T-cell (primary cell): ENCODE data around the gene S100A1. TPM values are rescaled to one million over a fixed set of nuclear protein-coding genes. Genes with fewer than 3 reads are reported as not detected.
"Not testable (repeated sequence)": the region's sequence is repeated elsewhere in the genome, so short reads cannot be mapped to it uniquely, and the experiment has no call there.

Experiments
- ATAC-seq, 4 experiments: fragments of 200-7000 bp in 3 of 4; fragments of 150-1000 bp in 1 of 4; cut with Tn5 transposase; replicated peaks in 1 of 4; 1 replicate in 3 of 4; 2 replicates in 1 of 4; pipeline ENCODE4 v1.10.0; 2021; ENCODE audit warnings: moderate library complexity in 3 of 4, mild to moderate bottlenecking in 2 of 4, moderate number of reproducible peaks in 1 of 4
- CTCF ChIA-PET, 2 donors: fragments of 300-600 bp; sonication (Branson Sonifier 250); formaldehyde crosslinking; loops; one replicate each; lab custom pipeline; 2022; ENCODE audit warnings: antibody characterized with exemption in 2 of 2; lab: Charles Lee
- POLR2A ChIA-PET, 2 donors: fragments of 300-600 bp; sonication (Branson Sonifier 250); formaldehyde crosslinking; loops; one replicate each; lab custom pipeline; 2022; ENCODE audit warnings: antibody characterized with exemption in 2 of 2; lab: Charles Lee
- DNase-seq, 35 experiments: peaks; one replicate each; pipeline versions ENCODE4 v3.0.0 to v3.0.0-alpha.2; 2013 to 2023
- H3K27ac ChIP-seq: one replicate; pipeline ENCODE4 v1.5.1; 2013; ENCODE audit warnings: low read length
- H3K27me3 ChIP-seq, 2 experiments: replicated peaks in 1 of 2; 1 replicate in 1 of 2; 2 replicates in 1 of 2; pipeline versions ENCODE4 v1.6.1 to v1.7.0; 2013; ENCODE audit warnings: low read length in 1 of 2, mixed read lengths in 1 of 2; ENCODE audit not compliant: control insufficient read depth in 2 of 2, insufficient read depth in 2 of 2; ENCODE audit errors: extremely low read depth in 1 of 2
- H3K36me3 ChIP-seq, 2 donors: 1 replicate in 1 of 2; 2 replicates in 1 of 2; pipeline versions ENCODE4 v1.6.1 to v1.7.0; 2013; ENCODE audit warnings: low read length in 1 of 2; ENCODE audit not compliant: control insufficient read depth in 2 of 2, insufficient read depth in 1 of 2; ENCODE audit errors: extremely low read depth in 1 of 2
- H3K4me1 ChIP-seq, 2 experiments: 1 replicate in 1 of 2; 2 replicates in 1 of 2; pipeline versions ENCODE4 v1.6.1 to v1.7.0; 2013; ENCODE audit warnings: low read length in 2 of 2, mixed read lengths in 1 of 2; ENCODE audit not compliant: insufficient read depth in 2 of 2, control insufficient read depth in 1 of 2; ENCODE audit errors: extremely low read depth in 1 of 2
- H3K4me3 ChIP-seq, 2 donors: 1 replicate in 1 of 2; 2 replicates in 1 of 2; pipeline versions ENCODE4 v1.5.1 to v1.7.0; 2013; ENCODE audit warnings: mild to moderate bottlenecking in 2 of 2, low read length in 1 of 2, moderate library complexity in 1 of 2; ENCODE audit not compliant: control insufficient read depth in 1 of 2; ENCODE audit errors: extremely low read depth in 1 of 2
- H3K9me3 ChIP-seq: 2 replicates; pipeline ENCODE4 v1.7.0; 2013
- H3K27ac Mint-ChIP-seq, 2 donors: one replicate each; pipeline ENCODE4 v1.8.0; 2020 to 2021; ENCODE audit warnings: mild to moderate bottlenecking in 2 of 2, mixed read lengths in 2 of 2
- H3K27me3 Mint-ChIP-seq, 2 donors: one replicate each; pipeline ENCODE4 v1.8.0; 2021 to 2022; ENCODE audit warnings: mixed read lengths in 2 of 2
- H3K36me3 Mint-ChIP-seq: one replicate; pipeline ENCODE4 v1.8.0; 2021; ENCODE audit warnings: mixed read lengths
- H3K4me1 Mint-ChIP-seq, 3 donors: one replicate each; pipeline ENCODE4 v1.8.0; 2020 to 2022; ENCODE audit warnings: mixed read lengths in 3 of 3, mild to moderate bottlenecking in 1 of 3
- H3K4me3 Mint-ChIP-seq, 3 donors: one replicate each; pipeline ENCODE4 v1.8.0; 2020 to 2022; ENCODE audit warnings: mild to moderate bottlenecking in 3 of 3, mixed read lengths in 3 of 3, moderate library complexity in 3 of 3
- H3K9me3 Mint-ChIP-seq, 3 donors: one replicate each; pipeline ENCODE4 v1.8.0; 2020 to 2022; ENCODE audit warnings: mixed read lengths in 3 of 3
- WGBS: methylation state at CpG from one replicate; pipeline ENCODE4 v1.1.5; 2013; ENCODE audit warnings: missing lambda C conversion rate; ENCODE audit not compliant: insufficient coverage; 5-methylcytosine and 5-hydroxymethylcytosine counted together
- total RNA-seq, 35 experiments: library from RNA in 6 of 35; stranded (reverse) in 6 of 35; fragments of 120-200 nt in 1 of 35; gene quantifications; one replicate each; pipeline versions ENCODE4 v1.2.1 to v1.2.4 and lab custom pipeline; 2013 to 2026

Gene S100A1
- total RNA-seq, 5 donors from 2014 or later (not counting 1 experiment from before 2014, with no cell fraction given): not detected

- DNase-seq, POLR2A ChIA-PET, H3K9me3 Mint-ChIP-seq, H3K27ac ChIP-seq, H3K4me3 ChIP-seq, ATAC-seq, H3K27me3 Mint-ChIP-seq, H3K27me3 ChIP-seq, H3K9me3 ChIP-seq, CTCF ChIA-PET, H3K27ac Mint-ChIP-seq: not testable (repeated sequence)
- Histone ChIP-seq H3K4me1 (peaks cover 15 to 25% of the 10 kb centered on the region in 2 experiments), H3K36me3 (peaks cover 22 to 50% of the 10 kb centered on the region in 2 donors)
- Mint-ChIP-seq H3K4me1 (peaks cover 12 to 32% (median 27%) of the 10 kb centered on the region in 3 donors), H3K36me3 (peaks cover 45% of the 10 kb centered on the region), H3K4me3 (peak overlapping the region in 2 of 3 donors; percentile 28 to 59)
- WGBS: 97% methylated on average over 4 of the region's 8 CpGs
Measured at GRCh38 chr1:153668672-153669071, 40.4 kb downstream of the S100A1 start.

GRCh38 chr1:153669606-153670005 lies 41.4 kb downstream of the S100A1 start:
- no peaks in the 10 kb centered on the region for H3K27me3 ChIP-seq
- Mint-ChIP-seq H3K36me3 (peaks cover 38% of the 10 kb centered on the region), H3K27me3 (no peaks in the 10 kb centered on the region), H3K4me1 (peaks cover 12 to 32% (median 27%) of the 10 kb centered on the region in 3 donors), H3K27ac (peak overlapping the region in 1 of 2 donors; percentile 80), H3K4me3 (no peak overlapping the region), H3K9me3 (no peaks in the 10 kb centered on the region)
- H3K36me3 ChIP-seq: peaks cover 20 to 40% of the 10 kb centered on the region in 2 donors
- no peaks in the 10 kb centered on the region for H3K9me3 ChIP-seq
- peak overlapping the region; percentile 76 to 78 for H3K4me3 ChIP-seq
- H3K27ac ChIP-seq: no peak overlapping the region
- no peak for DNase-seq
- no peak for ATAC-seq
- 100% methylated on average over 2 of the region's 6 CpGs for WGBS
- CTCF ChIA-PET: no interaction called here
- POLR2A ChIA-PET: no interaction called here
- H3K4me1 ChIP-seq: peaks cover 15 to 25% of the 10 kb centered on the region in 2 experiments

DNA sequence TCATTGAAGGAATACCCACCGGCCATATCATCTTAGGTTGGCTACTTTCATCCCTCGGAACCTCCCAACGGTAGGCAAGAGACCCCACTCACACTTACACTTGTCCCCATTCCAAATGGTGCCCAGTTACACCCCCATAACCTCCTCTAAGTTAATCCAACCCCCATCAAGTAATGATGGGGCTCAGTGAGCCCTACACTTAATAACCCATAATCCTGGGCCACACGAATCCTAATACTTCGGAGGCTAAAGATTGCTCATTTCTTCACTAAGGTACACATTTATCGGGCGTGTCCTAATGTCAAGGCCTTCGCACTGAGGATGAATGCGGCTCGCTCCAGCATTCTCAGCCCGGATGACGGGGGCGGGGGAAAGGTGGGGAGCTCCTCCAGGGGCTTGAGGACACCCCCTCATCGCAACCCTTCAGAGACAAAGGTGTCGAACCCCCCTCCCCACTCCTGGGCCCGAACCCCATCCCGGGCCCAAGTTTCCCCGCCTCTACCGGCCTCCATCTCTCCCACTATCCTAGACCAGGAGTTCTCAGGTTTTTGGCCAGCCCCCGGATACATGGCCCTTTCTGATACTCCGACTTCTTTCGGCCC lies 42.1 kb downstream of the S100A1 start:
- no peaks in the 10 kb centered on the region for H3K9me3 ChIP-seq
- H3K9me3 Mint-ChIP-seq: no peaks in the 10 kb centered on the region
- peak overlapping the region; percentile 91 for H3K27ac ChIP-seq
- no peaks in the 10 kb centered on the region for H3K27me3 ChIP-seq
- peaks cover 15 to 25% of the 10 kb centered on the region in 2 experiments for H3K4me1 ChIP-seq
- ChIA-PET POLR2A (interaction anchor here (0.6 to 1.5 kb wide), 3 partner anchors 11 to 57 kb away, joined by 3 read pairs; partner anchors contain the start of gene INTS3 (in 1 of the 2)), CTCF (no interaction called here)
- WGBS: 0% methylated on average over 17 of the region's 22 CpGs
- peaks cover 12 to 32% (median 27%) of the 10 kb centered on the region in 3 donors for H3K4me1 Mint-ChIP-seq
- H3K4me3 ChIP-seq: peak overlapping the region; percentile 76 to 78
- peaks cover 17 to 33% of the 10 kb centered on the region in 2 donors for H3K36me3 ChIP-seq
- peaks cover 31% of the 10 kb centered on the region for H3K36me3 Mint-ChIP-seq
- no peaks in the 10 kb centered on the region for H3K27me3 Mint-ChIP-seq
- DNase-seq: peak in 8 of 35 experiments; percentile 4 to 22 (median 14)
- peak in 1 of 4 experiments; percentile 1 for ATAC-seq
- H3K27ac Mint-ChIP-seq: no peak overlapping the region
- no peak overlapping the region for H3K4me3 Mint-ChIP-seq

- peak within 1 kb of the TSS; percentile 91 for H3K27ac ChIP-seq
- peaks cover 12 to 30% (median 27%) of the 10 kb centered on the region in 3 donors for H3K4me1 Mint-ChIP-seq
- peak within 1 kb of the TSS in 1 of 2 donors; percentile 55 for H3K27ac Mint-ChIP-seq
- peaks cover 14 to 26% of the 10 kb centered on the region in 2 donors for H3K36me3 ChIP-seq
- no peaks in the 10 kb centered on the region for H3K9me3 Mint-ChIP-seq
- H3K4me3 Mint-ChIP-seq: no peak within 1 kb of the TSS
- peaks cover 15 to 25% of the 10 kb centered on the region in 2 experiments for H3K4me1 ChIP-seq
- ChIA-PET CTCF (interaction anchor here in 1 of 2 donors (0.6 kb wide), 1 partner anchor 316 kb away, joined by 3 read pairs; no protein-coding TSS in a partner anchor), POLR2A (interaction anchor here in 1 of 2 donors (0.6 to 1.5 kb wide), 2 partner anchors 20 to 37 kb away, joined by 3 read pairs; no protein-coding TSS in a partner anchor)
- DNase-seq (peak; percentile 87 to 99 (median 98)), ATAC-seq (peak; percentile 87 to 94 (median 92))
- 0% methylated on average over 14 of the region's 35 CpGs for WGBS
- H3K36me3 Mint-ChIP-seq: peaks cover 25% of the 10 kb centered on the region
- peak within 1 kb of the TSS; percentile 78 to 96 for H3K4me3 ChIP-seq
- H3K9me3 ChIP-seq: no peaks in the 10 kb centered on the region
- no peaks in the 10 kb centered on the region for H3K27me3 ChIP-seq
- peaks cover 0 to under 1% of the 10 kb centered on the region in 2 donors for H3K27me3 Mint-ChIP-seq
Measured at GRCh38 chr1:153670859-153671627, 42.8 kb downstream of the S100A1 start, which contains the start of gene ILF2. TSS of gene ILF2 (minus strand) at chr1:153670993. CDS start at chr1:153670922, 71 bp downstream.

DNA sequence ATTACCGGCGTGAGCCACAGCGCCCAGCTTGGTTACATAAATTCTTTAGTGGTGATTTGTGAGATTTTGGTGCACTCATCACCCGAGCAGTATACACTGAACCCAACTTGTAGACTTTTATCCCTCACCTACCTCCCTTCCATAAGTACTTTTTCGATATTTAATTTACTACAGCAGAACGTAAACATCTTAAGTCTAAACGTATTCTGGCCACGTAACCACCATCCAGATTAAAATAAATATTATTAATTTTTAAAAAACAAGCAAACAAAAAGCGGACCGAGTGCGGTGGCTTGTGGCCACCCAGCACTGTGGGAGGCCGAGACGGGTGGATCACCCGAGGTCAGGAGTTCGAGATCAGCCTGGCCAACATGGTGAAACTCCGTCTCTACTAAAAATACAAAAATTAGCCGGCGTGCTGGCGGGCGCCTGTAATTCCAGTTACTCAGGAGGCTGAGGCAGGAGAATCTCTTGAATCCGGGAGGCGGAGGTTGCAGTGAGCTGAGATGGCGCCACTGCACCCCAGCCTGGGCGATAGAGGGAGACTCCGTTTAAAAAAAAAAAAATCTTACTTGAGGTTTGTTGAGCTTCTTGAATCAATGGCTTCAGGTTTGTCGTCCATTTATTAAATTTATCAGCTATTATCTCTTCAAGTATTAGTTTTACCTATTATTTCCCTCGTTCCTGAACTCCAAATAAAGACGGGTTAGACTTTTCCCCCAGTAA lies 43.6 kb downstream of the S100A1 start:
- Histone ChIP-seq H3K4me1 (peaks cover 15 to 25% of the 10 kb centered on the region in 2 experiments), H3K36me3 (peaks cover 14 to 18% of the 10 kb centered on the region in 2 donors), H3K4me3 (peak overlapping the region; percentile 55 to 96), H3K27ac (peak overlapping the region; percentile 81)
- WGBS: 31% methylated on average over 5 of the region's 28 CpGs
- not testable (repeated sequence) for H3K9me3 Mint-ChIP-seq, H3K4me3 Mint-ChIP-seq, H3K9me3 ChIP-seq, H3K27me3 ChIP-seq, H3K27me3 Mint-ChIP-seq
- ChIA-PET CTCF (interaction anchor here (0.6 to 1.0 kb wide), 4 partner anchors 8 to 136 kb away, joined by 3 to 6 read pairs (median 6); partner anchors contain the start of genes INTS3 (in 1 of the 2) and S100A6 (in 1 of the 2)), POLR2A (interaction anchor here (0.6 to 1.5 kb wide), 7 partner anchors 19 to 320 kb away, joined by 3 to 4 read pairs (median 3); partner anchors contain the start of genes CHTOP (in 1 of the 2), GATAD2B (in 1 of the 2) and S100A6 (in 1 of the 2))
- peaks cover 12 to 30% (median 27%) of the 10 kb centered on the region in 3 donors for H3K4me1 Mint-ChIP-seq
- peak overlapping the region in 1 of 2 donors; percentile 55 for H3K27ac Mint-ChIP-seq
- H3K36me3 Mint-ChIP-seq: peaks cover 24% of the 10 kb centered on the region
- peak; percentile 32 to 43 (median 39) for ATAC-seq
- peak in 27 of 35 experiments; percentile 10 to 55 (median 31) for DNase-seq
